Measurements from ENCODE around the gene GCDH. TPM values are rescaled to one million over a fixed set of nuclear protein-coding genes. Genes with fewer than 3 reads are reported as not detected.

The GCDH gene
- total RNA-seq, 1 donor from 2014 or later, result 20.4 TPM

DNA sequence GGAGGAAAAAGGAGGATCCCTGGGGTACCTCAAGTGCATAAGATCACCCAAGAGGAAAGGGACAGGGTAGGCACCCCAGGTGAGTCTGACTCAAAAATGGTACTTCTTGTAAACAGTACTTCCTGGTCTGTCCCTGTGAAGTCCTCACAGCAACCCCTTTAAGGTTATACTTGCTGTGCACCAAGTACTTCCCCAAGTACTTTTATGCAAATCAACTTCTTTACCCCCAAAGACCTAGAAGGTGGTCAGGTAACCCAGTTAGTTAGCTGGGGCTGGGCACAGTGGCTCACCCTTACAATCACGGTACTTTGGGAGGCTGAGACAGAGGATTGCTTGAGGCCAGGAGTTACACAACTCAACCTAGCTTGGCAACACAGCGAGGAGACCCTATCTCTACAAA lies 49.9 kb downstream of the GCDH start:
- DNase-seq, result no peak

DNA sequence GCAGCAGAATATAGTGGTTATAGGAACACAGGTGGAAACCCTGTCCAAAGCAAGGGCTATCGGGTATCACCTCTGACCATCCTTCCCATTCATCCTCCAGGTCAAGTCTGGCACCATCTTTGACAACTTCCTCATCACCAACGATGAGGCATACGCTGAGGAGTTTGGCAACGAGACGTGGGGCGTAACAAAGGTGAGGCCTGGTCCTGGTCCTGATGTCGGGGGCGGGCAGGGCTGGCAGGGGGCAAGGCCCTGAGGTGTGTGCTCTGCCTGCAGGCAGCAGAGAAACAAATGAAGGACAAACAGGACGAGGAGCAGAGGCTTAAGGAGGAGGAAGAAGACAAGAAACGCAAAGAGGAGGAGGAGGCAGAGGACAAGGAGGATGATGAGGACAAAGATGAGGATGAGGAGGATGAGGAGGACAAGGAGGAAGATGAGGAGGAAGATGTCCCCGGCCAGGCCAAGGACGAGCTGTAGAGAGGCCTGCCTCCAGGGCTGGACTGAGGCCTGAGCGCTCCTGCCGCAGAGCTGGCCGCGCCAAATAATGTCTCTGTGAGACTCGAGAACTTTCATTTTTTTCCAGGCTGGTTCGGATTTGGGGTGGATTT lies 52.6 kb downstream of the GCDH start:
- no peak for DNase-seq

DNA sequence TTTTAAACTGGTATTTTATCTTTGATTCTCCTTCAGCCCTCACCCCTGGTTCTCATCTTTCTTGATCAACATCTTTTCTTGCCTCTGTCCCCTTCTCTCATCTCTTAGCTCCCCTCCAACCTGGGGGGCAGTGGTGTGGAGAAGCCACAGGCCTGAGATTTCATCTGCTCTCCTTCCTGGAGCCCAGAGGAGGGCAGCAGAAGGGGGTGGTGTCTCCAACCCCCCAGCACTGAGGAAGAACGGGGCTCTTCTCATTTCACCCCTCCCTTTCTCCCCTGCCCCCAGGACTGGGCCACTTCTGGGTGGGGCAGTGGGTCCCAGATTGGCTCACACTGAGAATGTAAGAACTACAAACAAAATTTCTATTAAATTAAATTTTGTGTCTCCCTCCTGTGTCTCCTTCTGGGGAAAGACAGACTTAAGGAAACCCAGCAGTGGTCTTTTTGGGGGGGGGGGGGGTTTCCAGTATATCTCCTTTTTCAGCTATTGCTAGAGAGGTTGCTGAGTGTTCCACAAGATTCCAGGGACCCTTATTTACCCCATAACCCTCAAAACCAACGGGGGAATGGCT lies 53.2 kb downstream of the GCDH start:
- no peak for DNase-seq

DNA sequence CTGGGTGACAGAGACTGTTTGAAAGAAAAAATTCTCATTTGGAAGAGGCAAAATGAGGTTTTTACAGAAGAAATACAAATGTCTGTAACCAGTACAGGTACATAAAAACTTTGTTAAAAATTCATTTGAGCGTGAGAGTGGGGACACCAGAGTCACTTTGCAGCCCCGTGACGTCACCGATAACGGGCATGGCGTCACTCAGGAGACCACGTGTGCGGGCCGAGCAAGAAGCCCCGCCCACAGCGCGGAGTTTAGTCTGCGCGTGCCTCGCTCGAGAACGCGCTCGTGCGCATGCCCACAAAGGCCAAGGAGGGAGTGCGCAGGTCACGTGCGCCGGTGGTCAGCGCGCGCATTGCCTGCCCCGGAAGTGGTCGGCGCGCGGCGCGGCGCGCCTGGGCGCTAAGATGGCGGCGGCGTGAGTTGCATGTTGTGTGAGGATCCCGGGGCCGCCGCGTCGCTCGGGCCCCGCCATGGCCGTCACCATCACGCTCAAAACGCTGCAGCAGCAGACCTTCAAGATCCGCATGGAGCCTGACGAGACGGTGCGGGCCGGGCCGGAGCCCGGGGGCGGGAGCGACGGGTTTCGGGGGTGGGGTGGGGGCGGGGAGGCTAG lies 54.6 kb downstream of the GCDH start, which contains the start of gene RAD23A:
Gene RAD23A, plus strand, starts transcription at position 384 of the 613 bp plus-strand sequence. Its CDS starts 87 bp downstream, at position 471.
- peak; percentile 97 for DNase-seq

DNA sequence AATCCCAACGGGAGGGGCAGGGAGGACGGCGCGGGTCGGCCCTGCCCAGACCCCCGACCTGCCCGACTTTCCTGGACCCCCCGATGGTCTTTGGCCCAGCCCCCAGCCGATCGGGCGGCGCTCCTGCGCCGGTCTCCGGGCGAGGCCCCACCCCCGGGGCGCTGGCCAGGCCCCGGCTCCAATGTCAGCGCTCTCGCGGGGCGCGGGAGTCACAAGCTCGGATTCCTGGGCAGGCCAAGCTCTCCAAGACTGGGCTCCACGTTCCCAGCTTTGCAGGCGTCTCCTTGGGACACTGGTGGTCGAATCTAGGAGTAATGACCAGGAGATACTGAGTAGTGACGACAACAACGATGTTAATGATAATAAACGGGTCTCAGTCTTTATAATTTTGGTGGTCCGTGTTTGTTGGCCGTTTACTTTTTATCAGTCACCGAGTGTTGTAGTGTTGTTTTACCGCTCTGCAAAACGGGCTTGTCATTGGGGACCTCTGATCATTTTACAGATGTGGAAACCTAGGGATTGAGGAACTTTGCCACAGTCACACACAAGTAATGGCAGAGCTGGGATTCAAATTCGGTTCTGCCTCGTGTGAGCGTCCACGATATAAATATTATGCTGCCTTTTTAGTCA lies 55.2 kb downstream of the GCDH start:
- no peak for DNase-seq

DNA sequence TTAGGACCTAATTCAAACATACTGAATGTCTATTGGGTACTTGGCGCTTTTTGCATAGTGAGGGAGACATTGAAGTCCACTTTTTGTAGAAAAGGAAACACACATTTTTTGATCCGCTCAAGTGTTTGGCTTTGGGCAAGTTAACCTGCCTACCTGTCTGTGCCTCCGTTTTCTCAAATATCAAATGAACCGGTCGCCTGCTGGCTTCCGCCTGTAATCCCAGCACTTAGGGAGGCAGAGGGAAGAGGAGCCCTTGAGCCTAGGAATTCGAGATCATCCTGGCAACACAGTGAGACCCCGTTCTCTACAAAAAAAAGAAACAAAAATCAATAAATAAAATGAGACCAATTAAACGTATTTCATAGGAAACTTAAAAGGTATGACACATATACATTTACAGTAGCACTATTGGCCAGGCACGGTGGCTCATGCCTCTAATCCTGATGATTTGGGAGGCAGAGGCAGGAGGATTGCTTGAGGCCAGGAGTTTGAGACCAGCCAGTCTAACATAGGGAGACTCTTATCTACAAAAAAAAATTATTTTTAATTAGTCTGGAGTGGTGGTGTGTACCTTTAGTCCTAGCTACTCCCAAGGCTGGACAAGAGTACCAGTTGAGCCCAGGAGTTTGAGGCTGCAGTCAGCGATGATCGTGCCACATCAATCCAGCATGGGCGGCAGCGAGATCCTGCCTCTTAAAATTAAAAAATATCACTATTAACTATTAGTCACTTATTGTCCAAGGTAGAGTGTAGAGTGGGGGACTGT lies 56.0 kb downstream of the GCDH start:
- no peak for DNase-seq

DNA sequence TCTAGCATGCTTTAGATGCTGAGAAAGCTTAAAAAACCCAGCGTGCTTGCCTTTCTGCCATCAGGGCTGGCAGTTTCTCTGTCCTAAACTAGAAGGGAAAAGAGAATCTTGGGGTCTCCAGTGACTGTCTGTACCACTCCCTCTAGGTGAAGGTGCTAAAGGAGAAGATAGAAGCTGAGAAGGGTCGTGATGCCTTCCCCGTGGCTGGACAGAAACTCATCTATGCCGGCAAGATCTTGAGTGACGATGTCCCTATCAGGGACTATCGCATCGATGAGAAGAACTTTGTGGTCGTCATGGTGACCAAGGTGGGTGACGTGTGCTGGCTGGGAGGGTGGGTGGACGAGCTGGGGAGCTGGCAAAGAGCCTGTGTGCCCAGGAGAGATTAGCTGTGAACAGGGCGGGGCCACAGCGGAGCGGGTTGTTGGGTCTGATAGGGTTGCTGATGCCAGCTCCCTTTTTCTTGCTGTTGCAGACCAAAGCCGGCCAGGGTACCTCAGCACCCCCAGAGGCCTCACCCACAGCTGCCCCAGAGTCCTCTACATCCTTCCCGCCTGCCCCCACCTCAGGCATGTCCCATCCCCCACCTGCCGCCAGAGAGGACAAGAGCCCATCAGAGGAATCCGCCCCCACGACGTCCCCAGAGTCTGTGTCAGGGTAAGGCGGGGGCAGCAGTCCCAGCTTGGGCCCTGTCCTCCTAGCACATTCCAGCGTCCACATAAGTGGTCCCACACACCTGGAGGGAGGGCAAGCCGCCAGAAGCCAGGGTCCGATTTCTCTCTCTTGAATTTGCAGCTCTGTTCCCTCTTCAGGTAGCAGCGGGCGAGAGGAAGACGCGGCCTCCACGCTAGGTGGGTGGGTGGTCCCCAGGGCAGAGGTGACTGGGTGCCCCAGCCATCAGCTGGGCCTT lies 57.0 kb downstream of the GCDH start:
- no peak for DNase-seq

DNA sequence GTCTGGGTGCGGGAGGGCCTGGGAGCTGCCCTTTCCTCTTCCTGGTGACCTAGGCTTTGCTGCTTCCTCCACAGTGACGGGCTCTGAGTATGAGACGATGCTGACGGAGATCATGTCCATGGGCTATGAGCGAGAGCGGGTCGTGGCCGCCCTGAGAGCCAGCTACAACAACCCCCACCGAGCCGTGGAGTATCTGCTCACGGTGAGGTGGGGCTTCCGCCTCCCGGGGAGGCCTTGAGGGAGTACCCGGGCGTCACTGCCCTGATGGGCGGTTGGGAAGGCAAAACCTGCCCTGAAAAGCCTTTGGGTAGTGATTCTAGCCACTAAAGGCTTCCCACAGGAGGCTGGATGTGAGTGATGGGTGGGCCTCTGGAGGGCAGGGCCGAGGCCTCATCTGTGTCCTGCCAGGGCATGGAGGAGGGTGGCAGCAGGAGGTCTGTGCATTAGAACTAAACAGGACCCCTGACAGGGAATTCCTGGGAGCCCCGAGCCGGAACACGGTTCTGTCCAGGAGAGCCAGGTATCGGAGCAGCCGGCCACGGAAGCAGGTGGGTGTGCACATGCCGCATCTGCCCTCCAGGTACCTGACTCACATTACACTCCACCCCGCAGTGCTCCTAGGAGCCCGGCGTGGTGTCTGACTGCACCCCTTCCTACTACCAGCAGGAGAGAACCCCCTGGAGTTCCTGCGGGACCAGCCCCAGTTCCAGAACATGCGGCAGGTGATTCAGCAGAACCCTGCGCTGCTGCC lies 57.8 kb downstream of the GCDH start:
- no peak for DNase-seq

Small RNA genes lying within 50 kb of the gene (small RNA-seq; reads per million reads assigned to genes)
- gene MIR5695 (ENCODE audit: low replicate concordance), result 0.47 reads per million, percentile 58 among the genes with 10 or more reads in this experiment
- gene MIR6515 (ENCODE audit: low replicate concordance), result 0.12 reads per million
- not detected for gene MIR6794 (ENCODE audit: low replicate concordance)

Other genes starting within 250 kb of the GCDH start
- gene MAN2B1, start 224.4 kb upstream of the GCDH start, total RNA-seq, result 29.9 TPM
- 4.6 TPM for gene WDR83, start 224.4 kb upstream of the GCDH start, total RNA-seq
- gene DHPS, start 209.3 kb upstream of the GCDH start, total RNA-seq, result 42.4 TPM
- not detected for gene GNG14, start 203.2 kb upstream of the GCDH start, total RNA-seq
- 3.5 TPM for gene FBXW9, start 194.5 kb upstream of the GCDH start, total RNA-seq
- 31.6 TPM for gene TNPO2, start 167.2 kb upstream of the GCDH start, total RNA-seq
- 98.1 TPM for gene TRIR, start 156.5 kb upstream of the GCDH start, total RNA-seq
- 36.6 TPM for gene GET3, start 153.7 kb upstream of the GCDH start, total RNA-seq
- 0.99 TPM for gene BEST2, start 139.4 kb upstream of the GCDH start, total RNA-seq
- gene HOOK2, start 115.6 kb upstream of the GCDH start, total RNA-seq, result 31.8 TPM
- 151 TPM for gene JUNB, start 99.7 kb upstream of the GCDH start, total RNA-seq
- 164 TPM for gene PRDX2, start 89.4 kb upstream of the GCDH start, total RNA-seq
- gene THSD8, start 89.1 kb upstream of the GCDH start, total RNA-seq, result 0.39 TPM
- gene RNASEH2A, start 84.6 kb upstream of the GCDH start, total RNA-seq, result 7.2 TPM
- not detected for gene RTBDN, start 56.6 kb upstream of the GCDH start, total RNA-seq
- gene MAST1, start 52.6 kb upstream of the GCDH start, total RNA-seq, result 0.49 TPM
- 14.1 TPM for gene DNASE2, start 9.7 kb upstream of the GCDH start, total RNA-seq
- gene KLF1, start 4.0 kb upstream of the GCDH start, total RNA-seq, result 1.7 TPM
- gene SYCE2, start 28.1 kb downstream of the GCDH start, total RNA-seq, result 0.39 TPM
- gene FARSA, start 42.6 kb downstream of the GCDH start, total RNA-seq, result 21.6 TPM
- gene CALR, start 47.4 kb downstream of the GCDH start, total RNA-seq, result 401 TPM
- gene RAD23A, start 54.7 kb downstream of the GCDH start, total RNA-seq, result 42.5 TPM
- 13.9 TPM for gene GADD45GIP1, start 66.1 kb downstream of the GCDH start, total RNA-seq
- not detected for gene DAND5, start 78.4 kb downstream of the GCDH start, total RNA-seq
- gene NFIX, start 104.3 kb downstream of the GCDH start, total RNA-seq, result 75.5 TPM
- gene LYL1, start 211.7 kb downstream of the GCDH start, total RNA-seq, result 8.1 TPM
- 16.9 TPM for gene TRMT1, start 225.6 kb downstream of the GCDH start, total RNA-seq
- gene NACC1, start 227.1 kb downstream of the GCDH start, total RNA-seq, result 6.6 TPM

All from skin of body (tissue), 3 donors.